ENCODE results near the gene MRPL43. TPM values are rescaled to one million over a fixed set of nuclear protein-coding genes. Genes with fewer than 3 reads are reported as not detected.
A peak's percentile ranks its signal among the peaks of the same experiment; 100 is the strongest.

The MRPL43 gene
- total RNA-seq, 2 donors from 2014 or later: 68.9 to 72.8 TPM

DNA sequence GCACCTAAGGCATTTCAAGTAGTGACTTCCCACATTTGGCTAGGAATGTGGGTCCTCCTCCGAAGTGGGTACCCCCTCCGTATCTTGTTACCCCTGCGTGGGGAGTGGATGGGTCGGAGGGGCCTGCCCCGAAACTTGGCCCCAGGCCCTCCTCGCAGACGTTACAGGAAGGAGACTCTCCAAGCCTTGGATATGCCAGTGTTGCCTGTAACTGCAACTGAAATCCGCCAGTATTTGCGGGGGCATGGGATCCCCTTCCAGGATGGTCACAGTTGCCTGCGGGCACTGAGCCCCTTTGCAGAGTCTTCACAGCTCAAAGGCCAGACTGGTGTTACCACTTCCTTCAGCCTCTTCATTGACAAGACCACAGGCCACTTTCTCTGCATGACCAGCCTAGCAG, 869 bp upstream of the MRPL43 start:
- peaks cover 40% of the 10 kb centered on the region for H3K36me3 ChIP-seq (ENCODE audit: control insufficient read depth, insufficient read depth, low read length)
- H3K4me3 ChIP-seq (ENCODE audit: low read length): peak overlapping the region; percentile 92
- Mint-ChIP-seq H3K4me1 (peaks cover 9% of the 10 kb centered on the region), H3K9me3 (no peaks in the 10 kb centered on the region), H3K4me3 (peak overlapping the region; percentile 93), H3K36me3 (ENCODE audit: low read depth) (peaks cover 39% of the 10 kb centered on the region), H3K27me3 (ENCODE audit: insufficient read depth) (no peaks in the 10 kb centered on the region), H3K27ac (peak overlapping the region; percentile 93)
- DNase-seq: no peak
- H3K27ac ChIP-seq (ENCODE audit: low read depth, low read length): no peak overlapping the region
- H3K27me3 ChIP-seq (ENCODE audit: control insufficient read depth, insufficient read depth, low read length, poor library complexity, severe bottlenecking): no peaks in the 10 kb centered on the region
- 68% methylated on average over 9 to 10 of the region's 10 CpGs for WGBS, 2 experiments (ENCODE audit: insufficient coverage in 1 of 2, insufficient read length in 1 of 2)
- no peaks in the 10 kb centered on the region for H3K9me3 ChIP-seq (ENCODE audit: control insufficient read depth, low read length)
- peak overlapping the region; percentile 60 for H3K9ac ChIP-seq (ENCODE audit: extremely low read depth, low read length, poor library complexity, severe bottlenecking)
- TF ChIP-seq, protein P1, sequence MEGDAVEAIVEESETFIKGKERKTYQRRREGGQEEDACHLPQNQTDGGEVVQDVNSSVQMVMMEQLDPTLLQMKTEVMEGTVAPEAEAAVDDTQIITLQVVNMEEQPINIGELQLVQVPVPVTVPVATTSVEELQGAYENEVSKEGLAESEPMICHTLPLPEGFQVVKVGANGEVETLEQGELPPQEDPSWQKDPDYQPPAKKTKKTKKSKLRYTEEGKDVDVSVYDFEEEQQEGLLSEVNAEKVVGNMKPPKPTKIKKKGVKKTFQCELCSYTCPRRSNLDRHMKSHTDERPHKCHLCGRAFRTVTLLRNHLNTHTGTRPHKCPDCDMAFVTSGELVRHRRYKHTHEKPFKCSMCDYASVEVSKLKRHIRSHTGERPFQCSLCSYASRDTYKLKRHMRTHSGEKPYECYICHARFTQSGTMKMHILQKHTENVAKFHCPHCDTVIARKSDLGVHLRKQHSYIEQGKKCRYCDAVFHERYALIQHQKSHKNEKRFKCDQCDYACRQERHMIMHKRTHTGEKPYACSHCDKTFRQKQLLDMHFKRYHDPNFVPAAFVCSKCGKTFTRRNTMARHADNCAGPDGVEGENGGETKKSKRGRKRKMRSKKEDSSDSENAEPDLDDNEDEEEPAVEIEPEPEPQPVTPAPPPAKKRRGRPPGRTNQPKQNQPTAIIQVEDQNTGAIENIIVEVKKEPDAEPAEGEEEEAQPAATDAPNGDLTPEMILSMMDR (conservative IDR thresholded peaks at IDR 0.05): no peak
- H3K4me1 ChIP-seq (ENCODE audit: control insufficient read depth, insufficient read depth, low read length): no peaks in the 10 kb centered on the region

DNA sequence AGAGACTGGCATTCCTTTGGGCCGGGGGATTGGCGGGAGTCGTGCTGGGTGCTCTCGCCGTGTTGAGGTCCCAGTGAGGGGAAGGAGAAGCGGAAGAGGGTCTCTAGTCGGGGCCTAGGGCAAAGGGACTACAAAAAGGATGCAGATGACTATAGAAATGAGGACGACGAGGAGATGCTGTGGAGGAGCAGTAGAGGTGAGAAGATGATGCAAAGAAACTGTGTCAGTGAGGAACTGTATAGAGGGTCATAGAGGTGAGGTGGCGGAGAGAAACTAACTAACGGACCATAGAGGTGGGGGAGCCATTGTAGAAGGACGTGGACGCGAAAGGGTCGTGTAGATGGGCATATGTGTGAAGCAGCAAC, 370 bp upstream of the MRPL43 start:
- Histone ChIP-seq H3K4me1 (ENCODE audit: control insufficient read depth, insufficient read depth, low read length) (no peaks in the 10 kb centered on the region), H3K36me3 (ENCODE audit: control insufficient read depth, insufficient read depth, low read length) (peaks cover 38% of the 10 kb centered on the region), H3K9me3 (ENCODE audit: control insufficient read depth, low read length) (no peaks in the 10 kb centered on the region), H3K27me3 (ENCODE audit: control insufficient read depth, insufficient read depth, low read length, poor library complexity, severe bottlenecking) (no peaks in the 10 kb centered on the region), H3K4me3 (ENCODE audit: low read length) (peak overlapping the region; percentile 92), H3K9ac (ENCODE audit: extremely low read depth, low read length, poor library complexity, severe bottlenecking) (peak overlapping the region; percentile 60), H3K27ac (ENCODE audit: low read depth, low read length) (no peak overlapping the region)
- no peak for DNase-seq
- Mint-ChIP-seq H3K4me3 (peak overlapping the region; percentile 93), H3K27ac (peak overlapping the region; percentile 93), H3K27me3 (ENCODE audit: insufficient read depth) (no peaks in the 10 kb centered on the region), H3K36me3 (ENCODE audit: low read depth) (peaks cover 39% of the 10 kb centered on the region), H3K4me1 (peaks cover 9% of the 10 kb centered on the region), H3K9me3 (no peaks in the 10 kb centered on the region)
- TF ChIP-seq, protein P1 (conservative IDR thresholded peaks at IDR 0.05): no peak
- WGBS, 2 experiments (ENCODE audit: insufficient coverage in 1 of 2, insufficient read length in 1 of 2): 0 to 1% methylated on average over 10 to 15 of the region's 15 CpGs

DNA sequence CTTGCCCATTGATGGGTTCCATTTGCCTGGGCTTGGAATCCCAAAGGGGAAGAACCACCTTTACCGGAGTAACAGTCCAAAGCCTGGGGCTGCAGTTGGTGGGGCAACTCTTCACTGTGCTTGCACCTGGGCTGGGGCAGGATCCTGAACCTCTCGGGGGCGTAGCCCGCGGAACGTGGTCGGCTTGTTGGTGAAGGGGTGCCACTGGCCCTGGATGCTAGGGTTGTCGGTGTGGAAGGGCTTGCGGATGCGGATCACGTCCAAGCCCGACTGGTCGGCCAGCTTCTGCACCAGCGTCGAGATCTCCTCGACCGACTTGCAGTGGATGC, 710 bp downstream of the MRPL43 start:
- H3K4me1 Mint-ChIP-seq: peaks cover 9% of the 10 kb centered on the region
- peak overlapping the region; percentile 93 for H3K27ac Mint-ChIP-seq
- no peak overlapping the region for H3K27ac ChIP-seq (ENCODE audit: low read depth, low read length)
- H3K9me3 Mint-ChIP-seq: no peaks in the 10 kb centered on the region
- TF ChIP-seq, protein P1 (conservative IDR thresholded peaks at IDR 0.05): no peak
- peaks cover 38% of the 10 kb centered on the region for H3K36me3 ChIP-seq (ENCODE audit: control insufficient read depth, insufficient read depth, low read length)
- peak overlapping the region; percentile 60 for H3K9ac ChIP-seq (ENCODE audit: extremely low read depth, low read length, poor library complexity, severe bottlenecking)
- H3K4me1 ChIP-seq (ENCODE audit: control insufficient read depth, insufficient read depth, low read length): no peaks in the 10 kb centered on the region
- H3K36me3 Mint-ChIP-seq (ENCODE audit: low read depth): peaks cover 44% of the 10 kb centered on the region
- peak overlapping the region; percentile 93 for H3K4me3 Mint-ChIP-seq
- H3K9me3 ChIP-seq (ENCODE audit: control insufficient read depth, low read length): no peaks in the 10 kb centered on the region
- no peak for DNase-seq
- no peaks in the 10 kb centered on the region for H3K27me3 ChIP-seq (ENCODE audit: control insufficient read depth, insufficient read depth, low read length, poor library complexity, severe bottlenecking)
- H3K4me3 ChIP-seq (ENCODE audit: low read length): peak overlapping the region; percentile 92
- WGBS, 2 experiments (ENCODE audit: insufficient coverage in 1 of 2, insufficient read length in 1 of 2): 23 to 42% methylated on average over 9 to 17 of the region's 17 CpGs
- no peaks in the 10 kb centered on the region for H3K27me3 Mint-ChIP-seq (ENCODE audit: insufficient read depth)

Measured in endodermal cell (in vitro differentiated cells).